ENCODE measurements around the gene MED12. TPM values are rescaled to one million over a fixed set of nuclear protein-coding genes. Genes with fewer than 3 reads are reported as not detected.

MED12 gene
- total RNA-seq, 1 donor from 2014 or later, result 39.3 TPM

GRCh38 chrX:71162981-71163380 lies 44.6 kb downstream of the MED12 start:
- no peak for DNase-seq (ENCODE audit: extremely low spot score in 2 of 2)
- no peaks in the 10 kb centered on the region for H3K36me3 ChIP-seq
- no peaks in the 10 kb centered on the region for H3K27me3 ChIP-seq
- no peak overlapping the region for H3K27ac ChIP-seq
- H3K9me3 ChIP-seq, result no peaks in the 10 kb centered on the region
- intact Hi-C loops (cut with DNase I), result no loop called here
- TF ChIP-seq POLR2AphosphoS5 (IDR thresholded peaks at IDR 0.05; ENCODE audit: insufficient read depth in 1 of 2, low read depth in 1 of 2) (no peak), POLR2A (IDR thresholded peaks at IDR 0.05) (no peak)
- TF ChIP-seq, protein P1, sequence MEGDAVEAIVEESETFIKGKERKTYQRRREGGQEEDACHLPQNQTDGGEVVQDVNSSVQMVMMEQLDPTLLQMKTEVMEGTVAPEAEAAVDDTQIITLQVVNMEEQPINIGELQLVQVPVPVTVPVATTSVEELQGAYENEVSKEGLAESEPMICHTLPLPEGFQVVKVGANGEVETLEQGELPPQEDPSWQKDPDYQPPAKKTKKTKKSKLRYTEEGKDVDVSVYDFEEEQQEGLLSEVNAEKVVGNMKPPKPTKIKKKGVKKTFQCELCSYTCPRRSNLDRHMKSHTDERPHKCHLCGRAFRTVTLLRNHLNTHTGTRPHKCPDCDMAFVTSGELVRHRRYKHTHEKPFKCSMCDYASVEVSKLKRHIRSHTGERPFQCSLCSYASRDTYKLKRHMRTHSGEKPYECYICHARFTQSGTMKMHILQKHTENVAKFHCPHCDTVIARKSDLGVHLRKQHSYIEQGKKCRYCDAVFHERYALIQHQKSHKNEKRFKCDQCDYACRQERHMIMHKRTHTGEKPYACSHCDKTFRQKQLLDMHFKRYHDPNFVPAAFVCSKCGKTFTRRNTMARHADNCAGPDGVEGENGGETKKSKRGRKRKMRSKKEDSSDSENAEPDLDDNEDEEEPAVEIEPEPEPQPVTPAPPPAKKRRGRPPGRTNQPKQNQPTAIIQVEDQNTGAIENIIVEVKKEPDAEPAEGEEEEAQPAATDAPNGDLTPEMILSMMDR (IDR thresholded peaks at IDR 0.05), result no peak
- H3K4me3 ChIP-seq, result no peak overlapping the region
- H3K4me1 ChIP-seq, result no peaks in the 10 kb centered on the region

DNA sequence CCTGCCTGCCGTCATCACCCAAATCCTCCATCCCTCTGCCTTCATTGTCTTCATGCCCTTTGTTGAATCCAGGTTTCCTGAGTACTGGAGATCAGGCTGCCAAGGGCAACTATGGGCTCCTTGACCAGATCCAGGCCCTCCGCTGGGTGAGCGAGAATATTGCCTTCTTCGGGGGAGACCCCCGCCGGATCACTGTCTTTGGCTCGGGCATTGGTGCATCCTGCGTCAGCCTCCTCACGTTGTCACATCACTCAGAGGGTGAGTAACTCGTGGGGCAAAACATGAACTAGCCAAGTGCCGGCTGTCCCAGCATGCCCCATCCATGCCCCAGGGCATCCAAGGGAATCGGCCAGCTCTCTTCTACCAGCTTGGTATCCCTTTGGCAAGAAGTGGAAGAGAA lies 45.7 kb downstream of the MED12 start:
- Histone ChIP-seq H3K4me1 (no peaks in the 10 kb centered on the region), H3K4me3 (no peak overlapping the region), H3K36me3 (no peaks in the 10 kb centered on the region), H3K9me3 (no peaks in the 10 kb centered on the region), H3K27me3 (no peaks in the 10 kb centered on the region), H3K27ac (no peak overlapping the region)
- intact Hi-C loops (cut with DNase I), result no loop called here
- no peak for DNase-seq (ENCODE audit: extremely low spot score in 2 of 2)
- TF ChIP-seq, protein P1 (IDR thresholded peaks at IDR 0.05), result no peak
- TF ChIP-seq POLR2A (IDR thresholded peaks at IDR 0.05) (no peak), POLR2AphosphoS5 (IDR thresholded peaks at IDR 0.05; ENCODE audit: insufficient read depth in 1 of 2, low read depth in 1 of 2) (no peak)

- TF ChIP-seq, protein P1 (IDR thresholded peaks at IDR 0.05), result no peak
- TF ChIP-seq POLR2A (IDR thresholded peaks at IDR 0.05) (no peak), POLR2AphosphoS5 (IDR thresholded peaks at IDR 0.05; ENCODE audit: insufficient read depth in 1 of 2, low read depth in 1 of 2) (no peak)
- Histone ChIP-seq H3K27me3 (no peaks in the 10 kb centered on the region), H3K27ac (no peak overlapping the region), H3K4me3 (no peak overlapping the region), H3K4me1 (no peaks in the 10 kb centered on the region), H3K36me3 (no peaks in the 10 kb centered on the region), H3K9me3 (no peaks in the 10 kb centered on the region)
- DNase-seq (ENCODE audit: extremely low spot score in 2 of 2), result no peak
- intact Hi-C loops (cut with DNase I), result no loop called here
Measured at GRCh38 chrX:71166461-71166860, 48.1 kb downstream of the MED12 start.

DNA sequence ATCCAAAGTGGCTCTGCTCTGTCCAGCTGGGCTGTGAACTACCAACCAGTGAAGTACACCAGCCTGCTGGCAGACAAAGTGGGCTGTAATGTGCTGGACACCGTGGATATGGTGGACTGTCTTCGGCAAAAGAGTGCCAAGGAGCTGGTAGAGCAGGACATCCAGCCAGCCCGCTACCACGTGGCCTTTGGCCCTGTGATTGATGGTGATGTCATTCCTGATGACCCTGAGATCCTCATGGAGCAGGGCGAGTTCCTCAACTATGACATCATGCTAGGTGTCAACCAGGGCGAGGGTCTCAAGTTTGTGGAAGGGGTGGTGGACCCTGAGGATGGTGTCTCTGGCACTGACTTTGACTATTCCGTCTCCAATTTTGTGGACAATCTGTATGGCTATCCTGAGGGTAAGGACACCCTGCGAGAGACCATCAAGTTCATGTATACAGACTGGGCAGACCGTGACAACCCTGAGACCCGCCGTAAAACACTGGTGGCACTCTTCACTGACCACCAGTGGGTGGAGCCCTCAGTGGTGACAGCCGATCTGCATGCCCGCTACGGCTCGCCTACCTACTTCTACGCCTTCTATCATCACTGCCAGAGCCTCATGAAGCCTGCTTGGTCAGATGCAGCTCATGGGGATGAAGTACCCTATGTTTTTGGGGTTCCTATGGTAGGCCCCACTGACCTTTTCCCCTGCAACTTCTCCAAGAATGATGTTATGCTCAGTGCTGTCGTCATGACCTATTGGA lies 48.8 kb downstream of the MED12 start:
- no peak overlapping the region for H3K4me3 ChIP-seq
- intact Hi-C loops (cut with DNase I), result no loop called here
- H3K9me3 ChIP-seq, result no peaks in the 10 kb centered on the region
- no peak overlapping the region for H3K27ac ChIP-seq
- no peaks in the 10 kb centered on the region for H3K27me3 ChIP-seq
- no peaks in the 10 kb centered on the region for H3K36me3 ChIP-seq
- no peaks in the 10 kb centered on the region for H3K4me1 ChIP-seq
- DNase-seq (ENCODE audit: extremely low spot score in 2 of 2), result no peak
- no peak for TF ChIP-seq POLR2AphosphoS5 (IDR thresholded peaks at IDR 0.05; ENCODE audit: insufficient read depth in 1 of 2, low read depth in 1 of 2)
- TF ChIP-seq POLR2A (IDR thresholded peaks at IDR 0.05), result no peak
- TF ChIP-seq, protein P1 (IDR thresholded peaks at IDR 0.05), result no peak

GRCh38 chrX:71168134-71168533 lies 49.7 kb downstream of the MED12 start:
- H3K27ac ChIP-seq, result no peak overlapping the region
- no peaks in the 10 kb centered on the region for H3K27me3 ChIP-seq
- intact Hi-C loops (cut with DNase I), result no loop called here
- H3K4me3 ChIP-seq, result no peak overlapping the region
- no peaks in the 10 kb centered on the region for H3K4me1 ChIP-seq
- no peak for DNase-seq (ENCODE audit: extremely low spot score in 2 of 2)
- TF ChIP-seq POLR2AphosphoS5 (IDR thresholded peaks at IDR 0.05; ENCODE audit: insufficient read depth in 1 of 2, low read depth in 1 of 2), result no peak
- TF ChIP-seq POLR2A (IDR thresholded peaks at IDR 0.05), result no peak
- TF ChIP-seq, protein P1 (IDR thresholded peaks at IDR 0.05), result no peak
- no peaks in the 10 kb centered on the region for H3K36me3 ChIP-seq
- H3K9me3 ChIP-seq, result no peaks in the 10 kb centered on the region
